ENCODE measurements around the gene VPS18. TPM values are rescaled to one million over a fixed set of nuclear protein-coding genes. Genes with fewer than 3 reads are reported as not detected.

The VPS18 gene
- total RNA-seq, 1 donor from 2014 or later, result 26.2 TPM

DNA sequence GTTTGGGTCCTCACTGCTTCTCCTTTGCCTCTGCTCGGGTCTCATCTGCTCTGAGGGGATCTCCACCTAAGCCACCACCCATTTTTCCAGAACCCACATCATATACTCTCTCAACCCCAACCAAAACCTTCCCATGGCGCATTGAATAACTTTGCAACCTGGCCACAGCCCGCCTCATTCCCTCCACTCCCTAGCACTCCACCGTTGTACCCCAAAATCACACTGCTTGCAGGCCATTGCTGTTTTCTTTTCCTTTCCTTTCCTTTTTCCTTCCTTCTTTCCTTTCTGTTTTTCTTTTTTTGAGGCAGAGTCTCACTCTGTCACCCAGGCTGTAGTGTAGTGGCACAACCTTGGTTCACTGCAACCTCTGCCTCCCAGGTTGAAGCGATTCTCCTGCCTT, 3.1 kb upstream of the VPS18 start:
- H3K36me3 Mint-ChIP-seq (ENCODE audit: low read depth), result peaks cover 8% of the 10 kb centered on the region
- ATAC-seq (ENCODE audit: low read depth), result no peak
- TF ChIP-seq, protein P1, sequence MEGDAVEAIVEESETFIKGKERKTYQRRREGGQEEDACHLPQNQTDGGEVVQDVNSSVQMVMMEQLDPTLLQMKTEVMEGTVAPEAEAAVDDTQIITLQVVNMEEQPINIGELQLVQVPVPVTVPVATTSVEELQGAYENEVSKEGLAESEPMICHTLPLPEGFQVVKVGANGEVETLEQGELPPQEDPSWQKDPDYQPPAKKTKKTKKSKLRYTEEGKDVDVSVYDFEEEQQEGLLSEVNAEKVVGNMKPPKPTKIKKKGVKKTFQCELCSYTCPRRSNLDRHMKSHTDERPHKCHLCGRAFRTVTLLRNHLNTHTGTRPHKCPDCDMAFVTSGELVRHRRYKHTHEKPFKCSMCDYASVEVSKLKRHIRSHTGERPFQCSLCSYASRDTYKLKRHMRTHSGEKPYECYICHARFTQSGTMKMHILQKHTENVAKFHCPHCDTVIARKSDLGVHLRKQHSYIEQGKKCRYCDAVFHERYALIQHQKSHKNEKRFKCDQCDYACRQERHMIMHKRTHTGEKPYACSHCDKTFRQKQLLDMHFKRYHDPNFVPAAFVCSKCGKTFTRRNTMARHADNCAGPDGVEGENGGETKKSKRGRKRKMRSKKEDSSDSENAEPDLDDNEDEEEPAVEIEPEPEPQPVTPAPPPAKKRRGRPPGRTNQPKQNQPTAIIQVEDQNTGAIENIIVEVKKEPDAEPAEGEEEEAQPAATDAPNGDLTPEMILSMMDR (IDR thresholded peaks at IDR 0.05), result no peak
- H3K9me3 Mint-ChIP-seq, result no peaks in the 10 kb centered on the region
- H3K27ac Mint-ChIP-seq, result no peak overlapping the region
- no peaks in the 10 kb centered on the region for H3K27me3 Mint-ChIP-seq
- intact Hi-C loops (cut with micrococcal nuclease), result loop anchor here (5.0 kb wide), 1 partner anchor 226 kb away; the partner anchor contains the start of gene INO80
- peaks cover 29% of the 10 kb centered on the region for H3K4me1 Mint-ChIP-seq
- DNase-seq, result no peak
- no peak overlapping the region for H3K4me3 Mint-ChIP-seq
- CTCF ChIA-PET, result interaction anchor here (0.6 to 5.0 kb wide), 8 partner anchors 12 to 46 kb away, joined by 3 to 139 read pairs (median 4); partner anchors contain the start of gene RHOV
- POLR2A ChIA-PET, result interaction anchor here (0.6 kb wide), 1 partner anchor 315 kb away, joined by 15 read pairs; no protein-coding TSS in a partner anchor

DNA sequence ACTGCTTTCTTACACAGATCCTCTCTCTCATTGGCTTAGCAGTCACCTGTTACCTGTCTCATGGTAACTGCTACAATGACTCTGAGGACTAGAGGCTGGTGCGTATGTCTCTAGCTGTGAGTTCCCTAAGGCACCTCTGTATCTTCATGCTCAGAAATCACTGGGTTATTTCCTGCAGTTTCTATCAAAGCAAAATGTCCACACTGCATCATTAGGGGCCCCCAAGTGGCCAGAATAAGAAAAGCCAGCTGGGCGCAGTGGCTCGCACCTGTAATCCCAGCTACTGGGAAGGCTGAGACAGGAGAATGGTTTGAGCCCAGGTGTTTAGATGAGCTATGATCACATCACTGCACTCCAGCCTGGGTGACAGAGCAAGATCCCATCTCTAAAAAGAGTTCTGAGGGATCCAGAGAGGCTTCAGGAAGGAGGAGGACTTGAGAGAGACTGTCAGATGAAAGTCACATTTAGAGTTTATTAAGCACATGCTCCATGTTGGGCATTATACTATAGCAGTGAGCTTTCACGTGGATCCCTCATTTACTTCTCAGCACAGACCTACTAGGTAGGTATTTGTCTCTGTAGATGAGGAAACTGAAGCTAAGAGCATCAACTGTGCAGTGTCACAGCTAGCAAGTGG, 2.3 kb upstream of the VPS18 start:
- TF ChIP-seq, protein P1 (IDR thresholded peaks at IDR 0.05), result no peak
- Mint-ChIP-seq H3K4me1 (peaks cover 30% of the 10 kb centered on the region), H3K27ac (no peak overlapping the region), H3K9me3 (no peaks in the 10 kb centered on the region), H3K27me3 (no peaks in the 10 kb centered on the region), H3K36me3 (ENCODE audit: low read depth) (peaks cover 14% of the 10 kb centered on the region), H3K4me3 (peak overlapping the region; percentile 16)
- ChIA-PET POLR2A (interaction anchor here (0.6 to 1.4 kb wide), 5 partner anchors 11 to 314 kb away, joined by 3 to 15 read pairs (median 5); partner anchors contain the start of gene INO80), CTCF (interaction anchor here (0.6 to 5.0 kb wide), 14 partner anchors 10 to 338 kb away, joined by 3 to 139 read pairs (median 4); partner anchors contain the start of gene RHOV)
- ATAC-seq (ENCODE audit: low read depth) (no peak), DNase-seq (no peak)
- intact Hi-C loops (cut with micrococcal nuclease), result loop anchor here (5.0 kb wide), 1 partner anchor 225 kb away; the partner anchor contains the start of gene INO80

- no peak overlapping the region for H3K27ac Mint-ChIP-seq
- no peak overlapping the region for H3K4me3 Mint-ChIP-seq
- intact Hi-C loops (cut with micrococcal nuclease), result loop anchor here (5.0 kb wide), 1 partner anchor 225 kb away; the partner anchor contains the start of gene INO80
Measured at GRCh38 chr15:40892447-40893012, 1.7 kb upstream of the VPS18 start.

DNA sequence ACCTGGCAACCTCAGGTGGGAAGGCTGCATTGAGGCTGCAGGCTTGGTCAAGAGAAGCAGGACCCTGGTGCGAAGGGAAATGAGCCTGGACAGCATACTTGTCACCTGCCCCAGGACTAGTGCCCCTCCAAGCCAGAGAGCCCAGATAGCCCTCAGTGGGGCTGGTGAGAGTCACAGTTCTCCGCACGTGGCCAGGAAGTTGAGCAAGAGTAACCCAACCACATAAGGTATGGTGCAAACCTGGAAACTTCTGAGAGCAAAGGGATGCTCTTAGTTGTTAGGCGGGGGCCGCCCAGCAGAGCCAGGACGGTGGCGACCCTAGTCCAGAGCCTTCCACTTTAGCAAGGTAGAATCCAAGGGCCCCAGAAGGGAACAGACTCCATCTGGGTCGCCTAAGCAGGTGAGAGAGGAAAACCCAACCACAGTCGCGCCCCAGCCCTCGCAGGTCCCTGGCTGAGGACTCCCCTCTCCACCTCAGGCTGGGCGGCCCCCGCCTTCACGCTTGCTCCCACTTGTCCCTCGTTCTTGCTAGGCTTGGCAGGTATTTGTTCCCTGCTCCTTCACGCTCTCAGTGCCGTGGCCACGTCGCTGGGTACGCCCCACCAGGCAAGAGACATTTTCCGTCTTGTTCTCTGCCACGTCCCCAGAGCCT, 1.1 kb upstream of the VPS18 start:
- DNase-seq (no peak), ATAC-seq (ENCODE audit: low read depth) (no peak)
- no peak overlapping the region for H3K4me3 Mint-ChIP-seq
- peaks cover 34% of the 10 kb centered on the region for H3K4me1 Mint-ChIP-seq
- no peaks in the 10 kb centered on the region for H3K9me3 Mint-ChIP-seq
- TF ChIP-seq, protein P1 (IDR thresholded peaks at IDR 0.05), result no peak
- no peaks in the 10 kb centered on the region for H3K27me3 Mint-ChIP-seq
- ChIA-PET CTCF (interaction anchor here (1.2 to 5.0 kb wide), 10 partner anchors 12 to 374 kb away, joined by 4 to 203 read pairs (median 10); no protein-coding TSS in a partner anchor), POLR2A (interaction anchor here (1.1 to 2.0 kb wide), 5 partner anchors 34 to 110 kb away, joined by 3 to 28 read pairs (median 6); no protein-coding TSS in a partner anchor)
- intact Hi-C loops (cut with micrococcal nuclease), result loop anchor here (5.0 kb wide), 1 partner anchor 224 kb away; the partner anchor contains the start of gene INO80
- H3K27ac Mint-ChIP-seq, result no peak overlapping the region
- H3K36me3 Mint-ChIP-seq (ENCODE audit: low read depth), result peaks cover 24% of the 10 kb centered on the region

More at GRCh38 chr15:40892447-40893012, 1.7 kb upstream of the VPS18 start:
- H3K27me3 Mint-ChIP-seq, result no peaks in the 10 kb centered on the region
- TF ChIP-seq, protein P1 (IDR thresholded peaks at IDR 0.05), result no peak
- peaks cover 32% of the 10 kb centered on the region for H3K4me1 Mint-ChIP-seq
- no peaks in the 10 kb centered on the region for H3K9me3 Mint-ChIP-seq
- ChIA-PET POLR2A (interaction anchor here (0.7 to 1.4 kb wide), 4 partner anchors 11 to 223 kb away, joined by 3 to 6 read pairs (median 4); partner anchors contain the start of gene INO80), CTCF (interaction anchor here (0.8 to 5.0 kb wide), 13 partner anchors 10 to 337 kb away, joined by 3 to 139 read pairs (median 4); partner anchors contain the start of gene RHOV)
- ATAC-seq (ENCODE audit: low read depth), result no peak
- no peak for DNase-seq
- H3K36me3 Mint-ChIP-seq (ENCODE audit: low read depth), result peaks cover 20% of the 10 kb centered on the region

Measured in activated B cell treated with CpG ODN at 0.5 μM for 24 hours (primary cell).